GM10847 (cell line): ENCODE results near the gene FRMD4A.

ENCODE experiments used
- POLR2A ChIP-seq: IDR thresholded peaks from 2 replicates; pipeline ENCODE4 v1.6.1; 2011; ENCODE audit not compliant: insufficient read length; ENCODE audit errors: extremely low read depth

Gene FRMD4A

GRCh38 chr10:14003517-14004184, 327.1 kb downstream of the FRMD4A start:
- no peak for TF ChIP-seq POLR2A

- TF ChIP-seq POLR2A = no peak
Measured at GRCh38 chr10:14001298-14002040, 329.3 kb downstream of the FRMD4A start.

GRCh38 chr10:13998163-13998835, 332.4 kb downstream of the FRMD4A start:
- TF ChIP-seq POLR2A = no peak

GRCh38 chr10:13997650-13998049, 333.1 kb downstream of the FRMD4A start:
- TF ChIP-seq POLR2A = no peak

GRCh38 chr10:13994932-13995331, 335.8 kb downstream of the FRMD4A start:
- no peak for TF ChIP-seq POLR2A

- no peak for TF ChIP-seq POLR2A
Measured at GRCh38 chr10:13993673-13994089, 337.0 kb downstream of the FRMD4A start.

GRCh38 chr10:13993169-13993568, 337.6 kb downstream of the FRMD4A start:
- TF ChIP-seq POLR2A = no peak

GRCh38 chr10:13991353-13991752, 339.4 kb downstream of the FRMD4A start:
- no peak for TF ChIP-seq POLR2A

- TF ChIP-seq POLR2A = no peak
Measured at GRCh38 chr10:13990946-13991345, 339.8 kb downstream of the FRMD4A start.

- TF ChIP-seq POLR2A = no peak
Measured at GRCh38 chr10:13990392-13990805, 340.3 kb downstream of the FRMD4A start.

GRCh38 chr10:13989616-13990015, 341.1 kb downstream of the FRMD4A start:
- TF ChIP-seq POLR2A = no peak

GRCh38 chr10:13987446-13987845, 343.3 kb downstream of the FRMD4A start:
- TF ChIP-seq POLR2A = no peak

GRCh38 chr10:13984647-13985155, 346.0 kb downstream of the FRMD4A start:
- no peak for TF ChIP-seq POLR2A

GRCh38 chr10:13983035-13983434, 347.7 kb downstream of the FRMD4A start:
- TF ChIP-seq POLR2A = no peak

- no peak for TF ChIP-seq POLR2A
Measured at GRCh38 chr10:13978533-13979115, 352.1 kb downstream of the FRMD4A start.
